GM23338 (cell line): Measurements from ENCODE around the gene UAP1. TPM values are rescaled to one million over a fixed set of nuclear protein-coding genes. Genes with fewer than 3 reads are reported as not detected.

Experiments
- ATAC-seq: fragments of 200-7000 bp; cut with Tn5 transposase; 3 replicates; pipeline ENCODE4 v1.9.1; 2020
- DNase-seq: peaks from one replicate; pipeline ENCODE4 v3.0.0-alpha.2; 2015; ENCODE audit warnings: low spot score
- H2AFZ ChIP-seq: fragments of 200-600 bp; sonication (generic); 2 replicates; pipeline ENCODE4 v1.8.0; 2016; ENCODE audit warnings: antibody characterized with exemption, mild to moderate bottlenecking, moderate library complexity
- H3F3A ChIP-seq: fragments of 200-600 bp; sonication (generic); replicated peaks from 2 replicates; pipeline ENCODE4 v1.8.0; 2017; ENCODE audit warnings: antibody characterized with exemption, mixed run types, low read depth
- H3K27ac ChIP-seq: fragments of 200-600 bp; sonication (generic); 2 replicates; pipeline ENCODE4 v1.6.1; 2016; ENCODE audit warnings: low read depth
- H3K27me3 ChIP-seq: fragments of 200-600 bp; sonication (generic); 2 replicates; pipeline ENCODE4 v1.8.0; 2016; ENCODE audit warnings: mild to moderate bottlenecking, mixed run types, moderate library complexity; ENCODE audit not compliant: insufficient read depth
- H3K36me3 ChIP-seq: fragments of 200-600 bp; sonication (generic); 2 replicates; pipeline ENCODE4 v1.8.0; 2016; ENCODE audit warnings: mild to moderate bottlenecking; ENCODE audit not compliant: insufficient read depth
- H3K4me1 ChIP-seq: fragments of 200-600 bp; sonication (generic); 2 replicates; pipeline ENCODE4 v1.8.0; 2016; ENCODE audit warnings: mild to moderate bottlenecking, moderate library complexity; ENCODE audit not compliant: insufficient read depth
- H3K4me2 ChIP-seq: fragments of 200-600 bp; sonication (generic); 2 replicates; pipeline ENCODE4 v1.7.1; 2017; ENCODE audit warnings: mixed run types
- H3K4me3 ChIP-seq: fragments of 200-600 bp; sonication (generic); 2 replicates; pipeline ENCODE4 v1.6.1; 2016; ENCODE audit warnings: mixed run types
- H3K79me2 ChIP-seq: fragments of 200-600 bp; sonication (generic); replicated peaks from 2 replicates; pipeline ENCODE4 v1.8.0; 2017; ENCODE audit warnings: mild to moderate bottlenecking; ENCODE audit not compliant: insufficient read depth
- H3K9me2 ChIP-seq: fragments of 200-600 bp; sonication (generic); 2 replicates; pipeline ENCODE4 v1.8.0; 2017; ENCODE audit not compliant: insufficient read depth
- H4K20me1 ChIP-seq: fragments of 200-600 bp; sonication (generic); replicated peaks from 2 replicates; pipeline ENCODE4 v1.8.0; 2017; ENCODE audit warnings: mild to moderate bottlenecking; ENCODE audit not compliant: insufficient read depth
- H3K27ac Mint-ChIP-seq: 2 replicates; pipeline ENCODE4 v1.8.0; 2020; ENCODE audit warnings: inconsistent platforms, mild to moderate bottlenecking, moderate library complexity, mixed read lengths
- H3K27me3 Mint-ChIP-seq: 3 replicates; pipeline ENCODE4 v1.8.0; 2022; ENCODE audit warnings: low read depth, mild to moderate bottlenecking, moderate library complexity, mixed read lengths, inconsistent platforms; ENCODE audit not compliant: insufficient read depth, poor library complexity
- H3K36me3 Mint-ChIP-seq: 3 replicates; pipeline ENCODE4 v1.8.0; 2021; ENCODE audit warnings: low read depth, mild to moderate bottlenecking, inconsistent platforms, moderate library complexity, mixed read lengths
- H3K4me1 Mint-ChIP-seq: 3 replicates; pipeline ENCODE4 v1.8.0; 2020; ENCODE audit warnings: mild to moderate bottlenecking, inconsistent platforms, mixed read lengths
- H3K4me3 Mint-ChIP-seq: 3 replicates; pipeline ENCODE4 v1.8.0; 2021; ENCODE audit warnings: moderate library complexity, mild to moderate bottlenecking, inconsistent platforms, mixed read lengths
- H3K9me3 Mint-ChIP-seq: 3 replicates; pipeline ENCODE4 v1.8.0; 2020; ENCODE audit warnings: moderate library complexity, mild to moderate bottlenecking, inconsistent platforms, mixed read lengths
- CREB1 ChIP-seq: fragments of 250-450 bp; sonication (Bioruptor Pico); IDR thresholded peaks from 2 replicates; pipeline ENCODE4 v1.5.0; 2020; ENCODE audit warnings: low read depth, mild to moderate bottlenecking, moderate library complexity
- EZH2phosphoT487 ChIP-seq: fragments of 200-600 bp; sonication (generic); IDR thresholded peaks from one replicate; pipeline ENCODE4 v1.8.1; 2018; ENCODE audit warnings: antibody characterized with exemption; ENCODE audit not compliant: unreplicated experiment
- JUNB ChIP-seq: IDR thresholded peaks from one replicate; pipeline ENCODE4 v1.6.1; 2016; ENCODE audit warnings: antibody characterized with exemption; ENCODE audit not compliant: unreplicated experiment
- NANOG ChIP-seq: IDR thresholded peaks from 2 replicates; pipeline ENCODE4 v1.6.1; 2016; ENCODE audit warnings: antibody characterized with exemption, borderline replicate concordance
- POLR2AphosphoS5 ChIP-seq: IDR thresholded peaks from 2 replicates; pipeline ENCODE4 v1.6.1; 2016; ENCODE audit warnings: antibody characterized with exemption, low read depth
- STAT1 ChIP-seq: IDR thresholded peaks from one replicate; pipeline ENCODE4 v1.6.1; 2016; ENCODE audit warnings: antibody characterized with exemption; ENCODE audit not compliant: unreplicated experiment
- ZNF114 ChIP-seq: fragments of 250-450 bp; sonication (Bioruptor Pico); IDR thresholded peaks from 2 replicates; pipeline ENCODE4 v1.5.0; 2020; ENCODE audit warnings: mild to moderate bottlenecking, moderate library complexity
- ZNF331 ChIP-seq: fragments of 250-450 bp; sonication (Bioruptor Pico); IDR thresholded peaks from 2 replicates; pipeline ENCODE4 v1.5.0; 2020; ENCODE audit warnings: low read depth, mild to moderate bottlenecking, moderate library complexity
- polyA plus RNA-seq: library from polyadenylated mRNA; unstranded; fragments of >200 nt; fragmentation: Nextera tagmentation; extraction: Ambion mirVana; gene quantifications from 2 replicates; pipeline ENCODE4 v1.2.1, GENCODE V29; 2016
- total RNA-seq: library from RNA; depleted of rRNA; stranded (reverse); fragments of >200 nt; shearing (Covaris generic); gene quantifications from 2 replicates; pipeline ENCODE4 v1.2.3, GENCODE V29; 2014
- TF ChIP-seq, protein P1 (sequence below): IDR thresholded peaks from one replicate; pipeline ENCODE4 v1.6.1; 2018; ENCODE audit warnings: antibody characterized with exemption; ENCODE audit not compliant: unreplicated experiment
- TF ChIP-seq, protein P2 (sequence below), 2 experiments: fragments of 200-600 bp in 1 of 2; sonication (generic) in 1 of 2; conservative IDR thresholded peaks; 2 replicates each; pipeline versions ENCODE4 v1.5.1 to v1.6.1; 2016 to 2017; ENCODE audit warnings: antibody characterized with exemption in 2 of 2, low read depth in 2 of 2, mild to moderate bottlenecking in 2 of 2, moderate library complexity in 1 of 2
- TF ChIP-seq, protein P3 (sequence below): IDR thresholded peaks from 2 replicates; pipeline ENCODE4 v1.6.1; 2016; ENCODE audit warnings: antibody characterized with exemption
- TF ChIP-seq, protein P4 (sequence below): fragments of 250-450 bp; sonication (Bioruptor Pico); IDR thresholded peaks from 2 replicates; pipeline ENCODE4 v1.5.0; 2020; ENCODE audit warnings: mild to moderate bottlenecking, moderate library complexity

The UAP1 gene
- total and polyA plus RNA-seq, 2 experiments from 2014 or later = 26.7 to 33.3 TPM

DNA sequence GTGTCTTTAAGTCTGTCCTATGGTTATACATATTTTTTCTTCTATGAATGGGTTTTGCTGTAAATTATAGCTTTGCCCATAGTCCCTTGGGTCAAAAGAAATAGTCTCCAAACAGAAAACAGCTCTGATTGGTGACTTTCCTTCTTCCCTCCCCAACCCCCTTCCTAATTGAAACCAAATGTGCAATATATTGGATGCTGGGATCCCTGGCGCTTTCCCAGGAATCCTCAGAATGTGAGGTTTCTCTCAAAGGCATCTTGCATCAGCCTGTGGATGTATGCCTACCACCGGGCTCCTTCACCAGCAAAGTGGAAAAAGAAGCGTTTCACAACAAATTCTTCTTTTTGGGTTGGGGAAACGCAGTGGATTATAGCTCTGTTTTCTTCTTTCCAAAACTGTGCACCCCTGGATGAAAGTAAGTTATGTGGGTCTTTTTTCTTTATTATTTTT, 70.7 kb downstream of the UAP1 start, which contains the start of gene DDR2:
DDR2 (plus strand) TSS at position 248 of the 450 bp plus-strand sequence. CDS start 86,600 bp downstream, outside the sequence.
- Histone ChIP-seq H4K20me1 (no peaks in the 10 kb centered on the region), H3K27me3 (no peaks in the 10 kb centered on the region), H3K79me2 (no peaks in the 10 kb centered on the region), H3K36me3 (no peaks in the 10 kb centered on the region), H3F3A (no peaks in the 10 kb centered on the region), H2AFZ (peak within 1 kb of the TSS; percentile 77), H3K4me1 (peaks cover 12% of the 10 kb centered on the region), H3K27ac (peak within 1 kb of the TSS; percentile 22), H3K4me2 (peak within 1 kb of the TSS; percentile 9), H3K9me2 (peaks cover 9% of the 10 kb centered on the region), H3K4me3 (no peak within 1 kb of the TSS)
- peak; percentile 57 for ATAC-seq
- Mint-ChIP-seq H3K27ac (peak within 1 kb of the TSS; percentile 68), H3K27me3 (no peaks in the 10 kb centered on the region), H3K36me3 (no peaks in the 10 kb centered on the region), H3K4me1 (peaks cover 20% of the 10 kb centered on the region), H3K9me3 (no peaks in the 10 kb centered on the region), H3K4me3 (peak within 1 kb of the TSS; percentile 42)
- DNase-seq = peak; percentile 45
- TF ChIP-seq EZH2phosphoT487 (no peak), CREB1 (no peak), NANOG (no peak), POLR2AphosphoS5 (no peak), ZNF114 (no peak), JUNB (no peak), ZNF331 (CRISPR knock-in tag) (no peak), STAT1 (no peak)
- TF ChIP-seq, protein P1, sequence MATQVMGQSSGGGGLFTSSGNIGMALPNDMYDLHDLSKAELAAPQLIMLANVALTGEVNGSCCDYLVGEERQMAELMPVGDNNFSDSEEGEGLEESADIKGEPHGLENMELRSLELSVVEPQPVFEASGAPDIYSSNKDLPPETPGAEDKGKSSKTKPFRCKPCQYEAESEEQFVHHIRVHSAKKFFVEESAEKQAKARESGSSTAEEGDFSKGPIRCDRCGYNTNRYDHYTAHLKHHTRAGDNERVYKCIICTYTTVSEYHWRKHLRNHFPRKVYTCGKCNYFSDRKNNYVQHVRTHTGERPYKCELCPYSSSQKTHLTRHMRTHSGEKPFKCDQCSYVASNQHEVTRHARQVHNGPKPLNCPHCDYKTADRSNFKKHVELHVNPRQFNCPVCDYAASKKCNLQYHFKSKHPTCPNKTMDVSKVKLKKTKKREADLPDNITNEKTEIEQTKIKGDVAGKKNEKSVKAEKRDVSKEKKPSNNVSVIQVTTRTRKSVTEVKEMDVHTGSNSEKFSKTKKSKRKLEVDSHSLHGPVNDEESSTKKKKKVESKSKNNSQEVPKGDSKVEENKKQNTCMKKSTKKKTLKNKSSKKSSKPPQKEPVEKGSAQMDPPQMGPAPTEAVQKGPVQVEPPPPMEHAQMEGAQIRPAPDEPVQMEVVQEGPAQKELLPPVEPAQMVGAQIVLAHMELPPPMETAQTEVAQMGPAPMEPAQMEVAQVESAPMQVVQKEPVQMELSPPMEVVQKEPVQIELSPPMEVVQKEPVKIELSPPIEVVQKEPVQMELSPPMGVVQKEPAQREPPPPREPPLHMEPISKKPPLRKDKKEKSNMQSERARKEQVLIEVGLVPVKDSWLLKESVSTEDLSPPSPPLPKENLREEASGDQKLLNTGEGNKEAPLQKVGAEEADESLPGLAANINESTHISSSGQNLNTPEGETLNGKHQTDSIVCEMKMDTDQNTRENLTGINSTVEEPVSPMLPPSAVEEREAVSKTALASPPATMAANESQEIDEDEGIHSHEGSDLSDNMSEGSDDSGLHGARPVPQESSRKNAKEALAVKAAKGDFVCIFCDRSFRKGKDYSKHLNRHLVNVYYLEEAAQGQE = no peak
- TF ChIP-seq, protein P2, sequence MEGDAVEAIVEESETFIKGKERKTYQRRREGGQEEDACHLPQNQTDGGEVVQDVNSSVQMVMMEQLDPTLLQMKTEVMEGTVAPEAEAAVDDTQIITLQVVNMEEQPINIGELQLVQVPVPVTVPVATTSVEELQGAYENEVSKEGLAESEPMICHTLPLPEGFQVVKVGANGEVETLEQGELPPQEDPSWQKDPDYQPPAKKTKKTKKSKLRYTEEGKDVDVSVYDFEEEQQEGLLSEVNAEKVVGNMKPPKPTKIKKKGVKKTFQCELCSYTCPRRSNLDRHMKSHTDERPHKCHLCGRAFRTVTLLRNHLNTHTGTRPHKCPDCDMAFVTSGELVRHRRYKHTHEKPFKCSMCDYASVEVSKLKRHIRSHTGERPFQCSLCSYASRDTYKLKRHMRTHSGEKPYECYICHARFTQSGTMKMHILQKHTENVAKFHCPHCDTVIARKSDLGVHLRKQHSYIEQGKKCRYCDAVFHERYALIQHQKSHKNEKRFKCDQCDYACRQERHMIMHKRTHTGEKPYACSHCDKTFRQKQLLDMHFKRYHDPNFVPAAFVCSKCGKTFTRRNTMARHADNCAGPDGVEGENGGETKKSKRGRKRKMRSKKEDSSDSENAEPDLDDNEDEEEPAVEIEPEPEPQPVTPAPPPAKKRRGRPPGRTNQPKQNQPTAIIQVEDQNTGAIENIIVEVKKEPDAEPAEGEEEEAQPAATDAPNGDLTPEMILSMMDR (conservative IDR thresholded peaks at IDR 0.05; ENCODE audit: low read depth in 2 of 2) = no peak
- TF ChIP-seq, protein P3, sequence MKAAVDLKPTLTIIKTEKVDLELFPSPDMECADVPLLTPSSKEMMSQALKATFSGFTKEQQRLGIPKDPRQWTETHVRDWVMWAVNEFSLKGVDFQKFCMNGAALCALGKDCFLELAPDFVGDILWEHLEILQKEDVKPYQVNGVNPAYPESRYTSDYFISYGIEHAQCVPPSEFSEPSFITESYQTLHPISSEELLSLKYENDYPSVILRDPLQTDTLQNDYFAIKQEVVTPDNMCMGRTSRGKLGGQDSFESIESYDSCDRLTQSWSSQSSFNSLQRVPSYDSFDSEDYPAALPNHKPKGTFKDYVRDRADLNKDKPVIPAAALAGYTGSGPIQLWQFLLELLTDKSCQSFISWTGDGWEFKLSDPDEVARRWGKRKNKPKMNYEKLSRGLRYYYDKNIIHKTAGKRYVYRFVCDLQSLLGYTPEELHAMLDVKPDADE = no peak
- TF ChIP-seq, protein P4, sequence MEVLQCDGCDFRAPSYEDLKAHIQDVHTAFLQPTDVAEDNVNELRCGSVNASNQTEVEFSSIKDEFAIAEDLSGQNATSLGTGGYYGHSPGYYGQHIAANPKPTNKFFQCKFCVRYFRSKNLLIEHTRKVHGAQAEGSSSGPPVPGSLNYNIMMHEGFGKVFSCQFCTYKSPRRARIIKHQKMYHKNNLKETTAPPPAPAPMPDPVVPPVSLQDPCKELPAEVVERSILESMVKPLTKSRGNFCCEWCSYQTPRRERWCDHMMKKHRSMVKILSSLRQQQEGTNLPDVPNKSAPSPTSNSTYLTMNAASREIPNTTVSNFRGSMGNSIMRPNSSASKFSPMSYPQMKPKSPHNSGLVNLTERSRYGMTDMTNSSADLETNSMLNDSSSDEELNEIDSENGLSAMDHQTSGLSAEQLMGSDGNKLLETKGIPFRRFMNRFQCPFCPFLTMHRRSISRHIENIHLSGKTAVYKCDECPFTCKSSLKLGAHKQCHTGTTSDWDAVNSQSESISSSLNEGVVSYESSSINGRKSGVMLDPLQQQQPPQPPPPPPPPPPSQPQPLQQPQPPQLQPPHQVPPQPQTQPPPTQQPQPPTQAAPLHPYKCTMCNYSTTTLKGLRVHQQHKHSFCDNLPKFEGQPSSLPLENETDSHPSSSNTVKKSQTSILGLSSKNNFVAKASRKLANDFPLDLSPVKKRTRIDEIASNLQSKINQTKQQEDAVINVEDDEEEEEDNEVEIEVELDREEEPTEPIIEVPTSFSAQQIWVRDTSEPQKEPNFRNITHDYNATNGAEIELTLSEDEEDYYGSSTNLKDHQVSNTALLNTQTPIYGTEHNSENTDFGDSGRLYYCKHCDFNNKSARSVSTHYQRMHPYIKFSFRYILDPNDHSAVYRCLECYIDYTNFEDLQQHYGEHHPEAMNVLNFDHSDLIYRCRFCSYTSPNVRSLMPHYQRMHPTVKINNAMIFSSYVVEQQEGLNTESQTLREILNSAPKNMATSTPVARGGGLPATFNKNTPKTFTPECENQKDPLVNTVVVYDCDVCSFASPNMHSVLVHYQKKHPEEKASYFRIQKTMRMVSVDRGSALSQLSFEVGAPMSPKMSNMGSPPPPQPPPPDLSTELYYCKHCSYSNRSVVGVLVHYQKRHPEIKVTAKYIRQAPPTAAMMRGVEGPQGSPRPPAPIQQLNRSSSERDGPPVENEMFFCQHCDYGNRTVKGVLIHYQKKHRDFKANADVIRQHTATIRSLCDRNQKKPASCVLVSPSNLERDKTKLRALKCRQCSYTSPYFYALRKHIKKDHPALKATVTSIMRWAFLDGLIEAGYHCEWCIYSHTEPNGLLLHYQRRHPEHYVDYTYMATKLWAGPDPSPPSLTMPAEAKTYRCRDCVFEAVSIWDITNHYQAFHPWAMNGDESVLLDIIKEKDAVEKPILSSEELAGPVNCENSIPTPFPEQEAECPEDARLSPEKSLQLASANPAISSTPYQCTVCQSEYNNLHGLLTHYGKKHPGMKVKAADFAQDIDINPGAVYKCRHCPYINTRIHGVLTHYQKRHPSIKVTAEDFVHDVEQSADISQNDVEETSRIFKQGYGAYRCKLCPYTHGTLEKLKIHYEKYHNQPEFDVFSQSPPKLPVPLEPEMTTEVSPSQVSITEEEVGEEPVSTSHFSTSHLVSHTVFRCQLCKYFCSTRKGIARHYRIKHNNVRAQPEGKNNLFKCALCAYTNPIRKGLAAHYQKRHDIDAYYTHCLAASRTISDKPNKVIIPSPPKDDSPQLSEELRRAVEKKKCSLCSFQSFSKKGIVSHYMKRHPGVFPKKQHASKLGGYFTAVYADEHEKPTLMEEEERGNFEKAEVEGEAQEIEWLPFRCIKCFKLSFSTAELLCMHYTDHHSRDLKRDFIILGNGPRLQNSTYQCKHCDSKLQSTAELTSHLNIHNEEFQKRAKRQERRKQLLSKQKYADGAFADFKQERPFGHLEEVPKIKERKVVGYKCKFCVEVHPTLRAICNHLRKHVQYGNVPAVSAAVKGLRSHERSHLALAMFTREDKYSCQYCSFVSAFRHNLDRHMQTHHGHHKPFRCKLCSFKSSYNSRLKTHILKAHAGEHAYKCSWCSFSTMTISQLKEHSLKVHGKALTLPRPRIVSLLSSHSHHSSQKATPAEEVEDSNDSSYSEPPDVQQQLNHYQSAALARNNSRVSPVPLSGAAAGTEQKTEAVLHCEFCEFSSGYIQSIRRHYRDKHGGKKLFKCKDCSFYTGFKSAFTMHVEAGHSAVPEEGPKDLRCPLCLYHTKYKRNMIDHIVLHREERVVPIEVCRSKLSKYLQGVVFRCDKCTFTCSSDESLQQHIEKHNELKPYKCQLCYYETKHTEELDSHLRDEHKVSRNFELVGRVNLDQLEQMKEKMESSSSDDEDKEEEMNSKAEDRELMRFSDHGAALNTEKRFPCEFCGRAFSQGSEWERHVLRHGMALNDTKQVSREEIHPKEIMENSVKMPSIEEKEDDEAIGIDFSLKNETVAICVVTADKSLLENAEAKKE (CRISPR knock-in tag) = no peak
